A673 (cell line): ENCODE data around the gene RAB24. TPM values are rescaled to one million over a fixed set of nuclear protein-coding genes. Genes with fewer than 3 reads are reported as not detected.

Source experiments
- BruUV-seq: library from RNA; stranded (reverse); fragments of 400-500 nt; replicated peaks from 2 replicates; lab custom pipeline; 2021; lab: Mats Ljungman, UMichigan
- CTCF ChIA-PET: fragments of 300-600 bp; sonication (Branson Sonifier 250); formaldehyde crosslinking; loops from one replicate; lab custom pipeline; 2022; ENCODE audit warnings: antibody characterized with exemption; lab: Charles Lee
- POLR2A ChIA-PET: fragments of 300-600 bp; sonication (Branson Sonifier 250); formaldehyde crosslinking; loops from one replicate; lab custom pipeline; 2022; ENCODE audit warnings: antibody characterized with exemption; ENCODE audit not compliant: low non-redundant PET; lab: Charles Lee
- DNase-seq: peaks from one replicate; pipeline ENCODE4 v3.0.0-alpha.2; 2015; ENCODE audit warnings: low spot score
- H3K27ac ChIP-seq: fragments of 200-600 bp; sonication (generic); 2 replicates; pipeline ENCODE4 v1.5.1; 2016; ENCODE audit warnings: mixed run types, low read depth, mild to moderate bottlenecking, mixed read lengths, antibody characterized with exemption, low read length; ENCODE audit not compliant: poor library complexity, severe bottlenecking
- H3K27me3 ChIP-seq: fragments of 200-600 bp; sonication (generic); replicated peaks from 2 replicates; pipeline ENCODE4 v1.6.1; 2017; ENCODE audit warnings: mixed run types, low read depth, mild to moderate bottlenecking, mixed read lengths, antibody characterized with exemption, low read length; ENCODE audit not compliant: insufficient read depth, poor library complexity
- H3K36me3 ChIP-seq: fragments of 200-600 bp; sonication (generic); 2 replicates; pipeline ENCODE4 v1.6.1; 2016; ENCODE audit warnings: mixed run types, mild to moderate bottlenecking, mixed read lengths, antibody characterized with exemption, low read length; ENCODE audit not compliant: insufficient read depth, poor library complexity, severe bottlenecking
- H3K4me1 ChIP-seq: fragments of 200-600 bp; sonication (generic); 2 replicates; pipeline ENCODE4 v1.6.1; 2017; ENCODE audit warnings: mixed run types, mild to moderate bottlenecking, mixed read lengths, antibody characterized with exemption, low read length; ENCODE audit not compliant: insufficient read depth, poor library complexity, severe bottlenecking
- H3K4me3 ChIP-seq: fragments of 200-600 bp; sonication (generic); 2 replicates; pipeline ENCODE4 v1.5.1; 2016; ENCODE audit warnings: low read depth, mixed run types, mild to moderate bottlenecking, mixed read lengths, low read length; ENCODE audit not compliant: poor library complexity, severe bottlenecking
- H3K9me3 ChIP-seq: fragments of 200-600 bp; sonication (generic); 2 replicates; pipeline ENCODE4 v1.6.1; 2016; ENCODE audit warnings: mixed run types, low read depth, mild to moderate bottlenecking, mixed read lengths, antibody characterized with exemption, low read length; ENCODE audit not compliant: poor library complexity, severe bottlenecking
- CTCF ChIP-seq: fragments of 300-800, 200-600 bp; sonication (generic); conservative IDR thresholded peaks from 2 replicates; pipeline ENCODE4 v1.5.1; 2017; ENCODE audit warnings: low read depth, mild to moderate bottlenecking, antibody characterized with exemption, low read length, moderate library complexity, mixed read lengths
- EZH2 ChIP-seq: fragments of 200-600 bp; sonication (generic); IDR thresholded peaks from 2 replicates; pipeline ENCODE4 v1.6.1; 2017; ENCODE audit warnings: borderline replicate concordance, low read depth, mild to moderate bottlenecking, mixed read lengths, antibody characterized with exemption, low read length; ENCODE audit not compliant: poor library complexity, severe bottlenecking
- intact Hi-C: fragments of 100-400 bp; cut with micrococcal nuclease; formaldehyde crosslinking; loops from one replicate; pipeline ENCODE4 v1.10.0; 2022; ENCODE audit not compliant: unreplicated experiment
- total RNA-seq: library from RNA; stranded (reverse); gene quantifications from 2 replicates; pipeline ENCODE4 v1.2.3, GENCODE V29; 2021

Gene RAB24
- total RNA-seq, 1 experiment from 2014 or later: 16.0 TPM

GRCh38 chr5:177312649-177313181 is 9.2 kb upstream of the RAB24 start:
- DNase-seq: peak; percentile 38
- BruUV-seq: TSS peak; percentile 66
- ChIA-PET POLR2A (no interaction called here), CTCF (interaction anchor here (0.9 kb wide), 1 partner anchor 78 kb away, joined by 3 read pairs; no protein-coding TSS in a partner anchor)
- Histone ChIP-seq H3K36me3 (peaks cover under 1% of the 10 kb centered on the region), H3K9me3 (no peaks in the 10 kb centered on the region), H3K4me3 (peak overlapping the region; percentile 80), H3K27ac (peak overlapping the region; percentile 97), H3K4me1 (peaks cover 20% of the 10 kb centered on the region), H3K27me3 (no peaks in the 10 kb centered on the region)
- intact Hi-C loops: no loop called here
- TF ChIP-seq CTCF: 0 out of 2 replicates have a peak, but pooled peaks have one; percentile 12
- no peak for TF ChIP-seq EZH2

GRCh38 chr5:177311723-177312648 is 8.5 kb upstream of the RAB24 start, which contains the start of gene MXD3:
Gene MXD3 (minus strand): TSS chr5:177311898. CDS start chr5:177311830, 68 bp downstream.
- TF ChIP-seq CTCF (no peak), EZH2 (no peak)
- intact Hi-C loops: loop anchor here (2.0 kb wide), 1 partner anchor 185 kb away; the partner anchor contains the start of gene PDLIM7
- Histone ChIP-seq H3K9me3 (no peaks in the 10 kb centered on the region), H3K27ac (peak within 1 kb of the TSS; percentile 97), H3K4me3 (peak within 1 kb of the TSS; percentile 80), H3K36me3 (peaks cover 8% of the 10 kb centered on the region), H3K27me3 (no peaks in the 10 kb centered on the region), H3K4me1 (peaks cover 20% of the 10 kb centered on the region)
- ChIA-PET POLR2A (no interaction called here), CTCF (interaction anchor here (0.9 kb wide), 1 partner anchor 79 kb away, joined by 3 read pairs; no protein-coding TSS in a partner anchor)
- peak; percentile 98 for DNase-seq
- no TSS peak for BruUV-seq

GRCh38 chr5:177311392-177311722 is 7.8 kb upstream of the RAB24 start:
- Histone ChIP-seq H3K27ac (peak overlapping the region; percentile 97), H3K27me3 (no peaks in the 10 kb centered on the region), H3K4me1 (peaks cover 20% of the 10 kb centered on the region), H3K9me3 (no peaks in the 10 kb centered on the region), H3K36me3 (peaks cover 14% of the 10 kb centered on the region), H3K4me3 (peak overlapping the region; percentile 80)
- POLR2A ChIA-PET: no interaction called here
- BruUV-seq: no TSS peak
- intact Hi-C loops: loop anchor here (2.0 kb wide), 1 partner anchor 185 kb away; the partner anchor contains the start of gene PDLIM7
- CTCF ChIA-PET: no interaction called here
- TF ChIP-seq EZH2 (no peak), CTCF (no peak)
- DNase-seq: no peak
